AG04449 (cell line): ENCODE data around the gene ZNF574.

Source experiments
- CTCF ChIA-PET: fragments of 350-600 bp; formaldehyde crosslinking; extraction: SDS; loops from one replicate; lab custom pipeline; 2021; ENCODE audit warnings: antibody characterized with exemption; lab: Yijun Ruan, JAX
- POLR2A ChIA-PET: fragments of 400-600, 350-600 bp; formaldehyde crosslinking; extraction: SDS; loops from one replicate; lab custom pipeline; 2020; ENCODE audit warnings: antibody characterized with exemption, inconsistent platforms; lab: Yijun Ruan, JAX
- DNase-seq: peaks from one replicate; pipeline ENCODE4 v3.0.0-alpha.2; 2010; ENCODE audit warnings: low read depth, low spot score
- H3K4me3 ChIP-seq: 2 replicates; pipeline ENCODE4 v1.5.1; 2011; ENCODE audit warnings: low read depth, mild to moderate bottlenecking, control low read depth, low read length
- TF ChIP-seq, protein P1 (sequence below): IDR thresholded peaks from one replicate; pipeline ENCODE4 v1.5.1; 2011; ENCODE audit warnings: mild to moderate bottlenecking, moderate library complexity, low read length, control low read depth, inconsistent platforms; ENCODE audit not compliant: insufficient read depth; ENCODE audit errors: missing control alignments

Gene ZNF574

GRCh38 chr19:42111811-42112210 is 35.8 kb downstream of the ZNF574 start:
- ChIA-PET POLR2A (interaction anchor here (0.7 to 2.1 kb wide), 6 partner anchors 10 to 131 kb away, joined by 3 to 8 read pairs (median 4); partner anchors contain the start of gene GSK3A), CTCF (interaction anchor here (0.6 to 11.0 kb wide), 19 partner anchors 8 to 289 kb away, joined by 3 to 173 read pairs (median 45); partner anchors contain the start of genes DEDD2, GSK3A, POU2F2 and ZNF526)
- no peak for DNase-seq
- no peak overlapping the region for H3K4me3 ChIP-seq
- TF ChIP-seq, protein P1, sequence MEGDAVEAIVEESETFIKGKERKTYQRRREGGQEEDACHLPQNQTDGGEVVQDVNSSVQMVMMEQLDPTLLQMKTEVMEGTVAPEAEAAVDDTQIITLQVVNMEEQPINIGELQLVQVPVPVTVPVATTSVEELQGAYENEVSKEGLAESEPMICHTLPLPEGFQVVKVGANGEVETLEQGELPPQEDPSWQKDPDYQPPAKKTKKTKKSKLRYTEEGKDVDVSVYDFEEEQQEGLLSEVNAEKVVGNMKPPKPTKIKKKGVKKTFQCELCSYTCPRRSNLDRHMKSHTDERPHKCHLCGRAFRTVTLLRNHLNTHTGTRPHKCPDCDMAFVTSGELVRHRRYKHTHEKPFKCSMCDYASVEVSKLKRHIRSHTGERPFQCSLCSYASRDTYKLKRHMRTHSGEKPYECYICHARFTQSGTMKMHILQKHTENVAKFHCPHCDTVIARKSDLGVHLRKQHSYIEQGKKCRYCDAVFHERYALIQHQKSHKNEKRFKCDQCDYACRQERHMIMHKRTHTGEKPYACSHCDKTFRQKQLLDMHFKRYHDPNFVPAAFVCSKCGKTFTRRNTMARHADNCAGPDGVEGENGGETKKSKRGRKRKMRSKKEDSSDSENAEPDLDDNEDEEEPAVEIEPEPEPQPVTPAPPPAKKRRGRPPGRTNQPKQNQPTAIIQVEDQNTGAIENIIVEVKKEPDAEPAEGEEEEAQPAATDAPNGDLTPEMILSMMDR, result peak; percentile 1

DNA sequence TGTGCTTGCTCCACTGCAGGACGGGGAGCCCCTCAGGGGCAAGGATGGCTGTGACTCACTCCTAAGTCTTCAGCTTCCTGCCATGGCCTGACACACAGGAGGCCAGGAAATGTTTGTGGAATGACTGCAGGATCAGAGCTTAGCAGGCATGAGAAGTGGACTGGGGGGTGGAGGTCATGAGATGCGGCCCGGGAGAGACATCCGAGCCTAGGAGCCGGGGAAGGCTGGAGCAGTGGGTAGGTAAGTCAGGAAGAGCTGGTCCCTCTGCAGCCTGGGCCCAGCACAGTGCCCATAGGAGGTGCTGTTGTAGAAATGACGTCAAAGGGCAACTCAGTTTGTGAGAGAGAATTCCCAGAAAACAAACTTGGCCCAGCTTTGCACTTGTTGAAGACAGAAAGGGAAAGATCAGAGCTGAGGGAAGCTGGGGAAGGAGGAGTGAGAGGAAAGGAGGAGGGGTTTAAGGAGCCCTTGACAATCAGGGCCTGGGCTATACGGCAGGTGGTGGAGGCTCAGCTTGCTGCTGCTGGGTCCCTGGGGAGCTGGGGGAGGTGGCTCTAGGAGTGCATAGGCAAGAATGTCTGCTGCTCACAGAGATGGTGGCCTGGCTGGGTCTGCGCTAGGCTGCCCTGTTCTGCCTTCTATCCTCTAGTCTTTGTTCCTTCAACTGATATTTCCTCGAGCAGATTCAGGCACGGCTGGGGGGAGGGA is 37.8 kb downstream of the ZNF574 start:
- TF ChIP-seq, protein P1, result peak; percentile 32
- peak; percentile 91 for DNase-seq
- ChIA-PET CTCF (interaction anchor here (0.8 to 11.0 kb wide), 14 partner anchors 8 to 168 kb away, joined by 3 to 173 read pairs (median 10); partner anchors contain the start of genes DEDD2, GSK3A, POU2F2 and ZNF526), POLR2A (interaction anchor here (1.0 to 2.1 kb wide), 8 partner anchors 10 to 129 kb away, joined by 3 to 11 read pairs (median 4); partner anchors contain the start of genes DEDD2, GSK3A and ZNF574)
- H3K4me3 ChIP-seq, result peak overlapping the region; percentile 10; the same call in 1 of the 2 replicates

DNA sequence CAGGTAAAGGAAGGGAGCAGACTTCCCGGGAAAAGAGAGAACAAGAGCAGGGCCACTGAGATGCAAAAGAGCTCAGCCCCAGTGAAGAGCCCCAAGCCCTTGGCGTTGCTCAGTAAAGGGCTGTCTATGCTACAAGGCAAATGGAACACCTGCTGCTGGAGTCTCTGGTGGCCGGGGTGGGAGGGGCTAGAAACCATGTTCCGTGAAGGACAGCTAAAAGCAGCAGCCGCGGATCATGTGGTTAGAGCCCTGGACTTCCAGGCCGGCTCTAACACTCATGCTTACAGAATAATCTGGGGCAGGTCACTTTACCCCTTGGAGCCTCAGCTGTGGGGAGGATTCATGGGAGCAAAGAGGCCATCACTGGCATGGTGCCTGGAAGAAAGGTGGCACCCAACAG is 38.4 kb downstream of the ZNF574 start:
- no peak for DNase-seq
- POLR2A ChIA-PET, result interaction anchor here (1.2 to 2.1 kb wide), 5 partner anchors 9 to 128 kb away, joined by 4 to 11 read pairs (median 7); partner anchors contain the start of genes GSK3A and ZNF574
- TF ChIP-seq, protein P1, result no peak
- no peak overlapping the region for H3K4me3 ChIP-seq
- CTCF ChIA-PET, result interaction anchor here (0.8 to 11.0 kb wide), 13 partner anchors 11 to 167 kb away, joined by 3 to 173 read pairs (median 13); partner anchors contain the start of genes DEDD2, GSK3A, POU2F2 and ZNF526

- CTCF ChIA-PET, result interaction anchor here (1.1 to 11.0 kb wide), 10 partner anchors 10 to 164 kb away, joined by 3 to 173 read pairs (median 46); partner anchors contain the start of genes DEDD2, GSK3A, POU2F2 and ZNF526
- POLR2A ChIA-PET, result interaction anchor here (1.3 kb wide), 1 partner anchor 69 kb away, joined by 5 read pairs; no protein-coding TSS in a partner anchor
- no peak for DNase-seq
- no peak overlapping the region for H3K4me3 ChIP-seq
- TF ChIP-seq, protein P1, result no peak
Observed at GRCh38 chr19:42115219-42115618, 39.3 kb downstream of the ZNF574 start.

DNA sequence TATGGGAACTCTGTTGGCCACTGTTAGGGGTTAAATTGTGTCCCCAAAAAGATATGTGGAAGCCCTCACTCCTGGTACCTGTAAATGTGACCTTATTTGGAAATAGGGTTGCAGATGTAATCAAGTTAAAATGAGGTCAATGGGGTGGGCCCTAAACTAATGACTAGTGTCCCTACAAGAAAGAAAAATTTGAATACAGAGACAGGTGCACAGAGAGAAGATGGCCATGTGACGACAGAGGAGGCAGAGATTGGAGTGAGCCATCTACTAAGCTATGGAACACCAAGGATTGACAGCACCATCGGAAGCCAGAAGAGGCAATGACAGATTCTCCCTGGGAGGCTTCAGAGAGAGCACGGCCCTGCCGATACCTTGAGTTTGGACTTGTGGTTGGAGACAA is 39.7 kb downstream of the ZNF574 start:
- H3K4me3 ChIP-seq, result no peak overlapping the region
- CTCF ChIA-PET, result interaction anchor here (1.1 to 11.0 kb wide), 10 partner anchors 10 to 164 kb away, joined by 3 to 173 read pairs (median 46); partner anchors contain the start of genes DEDD2, GSK3A, POU2F2 and ZNF526
- DNase-seq, result no peak
- TF ChIP-seq, protein P1, result no peak
- POLR2A ChIA-PET, result no interaction called here
